Liver (tissue), 9 donors: ENCODE data around the gene DMAC1. TPM values are rescaled to one million over a fixed set of nuclear protein-coding genes. Genes with fewer than 3 reads are reported as not detected.

Source experiments
- DNase-seq: peaks from one replicate; pipeline ENCODE4 v3.0.0-alpha.2; 2017; ENCODE audit warnings: low spot score
- H3K27ac ChIP-seq, 2 donors: one replicate each; pipeline ENCODE4 v1.7.0; 2013; ENCODE audit warnings: inconsistent platforms in 2 of 2, low read length in 2 of 2, control low read depth in 1 of 2, low read depth in 1 of 2, mild to moderate bottlenecking in 1 of 2
- H3K27me3 ChIP-seq, 4 donors: one replicate each; pipeline versions ENCODE4 v1.6.1 to v1.7.0; 2013; ENCODE audit warnings: low read length in 3 of 4, inconsistent platforms in 1 of 4, mild to moderate bottlenecking in 1 of 4, moderate library complexity in 1 of 4; ENCODE audit not compliant: control insufficient read depth in 4 of 4, insufficient read depth in 4 of 4
- H3K36me3 ChIP-seq, 4 donors: one replicate each; pipeline versions ENCODE4 v1.6.1 to v1.7.0; 2013; ENCODE audit warnings: low read length in 3 of 4, mild to moderate bottlenecking in 3 of 4, low read depth in 1 of 4, moderate library complexity in 1 of 4; ENCODE audit not compliant: control insufficient read depth in 4 of 4, insufficient read depth in 3 of 4
- H3K4me1 ChIP-seq, 4 donors: one replicate each; pipeline versions ENCODE4 v1.6.1 to v1.7.0; 2013; ENCODE audit warnings: low read length in 3 of 4, mild to moderate bottlenecking in 3 of 4, moderate library complexity in 1 of 4; ENCODE audit not compliant: control insufficient read depth in 4 of 4, insufficient read depth in 4 of 4
- H3K4me3 ChIP-seq, 3 donors: one replicate each; pipeline versions ENCODE4 v1.6.1 to v1.7.0; 2013; ENCODE audit warnings: low read length in 3 of 3, control low read depth in 1 of 3, low read depth in 1 of 3, mild to moderate bottlenecking in 1 of 3
- H3K9ac ChIP-seq, 2 donors: one replicate each; pipeline ENCODE4 v1.7.0; 2013; ENCODE audit warnings: low read length in 2 of 2, mild to moderate bottlenecking in 2 of 2, moderate library complexity in 2 of 2, control low read depth in 1 of 2, low read depth in 1 of 2
- H3K9me3 ChIP-seq, 4 donors: one replicate each; pipeline versions ENCODE4 v1.6.1 to v1.7.0; 2013; ENCODE audit warnings: low read length in 3 of 4; ENCODE audit not compliant: control insufficient read depth in 4 of 4
- EGR1 ChIP-seq, 2 donors: IDR thresholded peaks; 2 replicates each; pipeline ENCODE4 v1.6.1; 2016 to 2018; ENCODE audit warnings: antibody characterized with exemption in 2 of 2, low read depth in 2 of 2
- FOXA1 ChIP-seq: IDR thresholded peaks from 2 replicates; pipeline ENCODE4 v1.6.1; 2016; ENCODE audit warnings: antibody characterized with exemption
- FOXA2 ChIP-seq: IDR thresholded peaks from 2 replicates; pipeline ENCODE4 v1.6.1; 2016; ENCODE audit warnings: antibody characterized with exemption
- GABPA ChIP-seq, 2 donors: IDR thresholded peaks in 1 of 2; conservative IDR thresholded peaks in 1 of 2; 2 replicates each; pipeline ENCODE4 v1.6.1; 2016; ENCODE audit warnings: antibody characterized with exemption in 2 of 2, mild to moderate bottlenecking in 1 of 2, moderate library complexity in 1 of 2
- HNF4A ChIP-seq, 2 donors: conservative IDR thresholded peaks; 2 replicates each; pipeline ENCODE4 v1.6.1; 2016; ENCODE audit warnings: antibody characterized with exemption in 2 of 2, mild to moderate bottlenecking in 2 of 2
- HNF4G ChIP-seq: IDR thresholded peaks from 2 replicates; pipeline ENCODE4 v1.6.1; 2016; ENCODE audit warnings: antibody characterized with exemption
- JUND ChIP-seq, 2 donors: IDR thresholded peaks; 2 replicates each; pipeline ENCODE4 v1.6.1; 2016; ENCODE audit warnings: antibody characterized with exemption in 2 of 2
- NR2F2 ChIP-seq: IDR thresholded peaks from 2 replicates; pipeline ENCODE4 v1.6.1; 2016; ENCODE audit warnings: antibody characterized with exemption
- RAD21 ChIP-seq, 2 donors: IDR thresholded peaks; 2 replicates each; pipeline ENCODE4 v1.6.1; 2016; ENCODE audit warnings: antibody characterized with exemption in 2 of 2, mild to moderate bottlenecking in 2 of 2
- REST ChIP-seq: IDR thresholded peaks from 2 replicates; pipeline ENCODE4 v1.6.1; 2016; ENCODE audit warnings: antibody characterized with exemption, mild to moderate bottlenecking
- RXRA ChIP-seq, 2 donors: IDR thresholded peaks; 2 replicates each; pipeline ENCODE4 v1.6.1; 2017 to 2018; ENCODE audit warnings: antibody characterized with exemption in 2 of 2, mild to moderate bottlenecking in 1 of 2
- SP1 ChIP-seq: IDR thresholded peaks from 2 replicates; pipeline ENCODE4 v1.6.1; 2018; ENCODE audit warnings: antibody characterized with exemption, mild to moderate bottlenecking
- TAF1 ChIP-seq: conservative IDR thresholded peaks from 2 replicates; pipeline ENCODE4 v1.6.1; 2016; ENCODE audit warnings: antibody characterized with exemption, mild to moderate bottlenecking
- YY1 ChIP-seq: IDR thresholded peaks from 2 replicates; pipeline ENCODE4 v1.6.1; 2016; ENCODE audit warnings: antibody characterized with exemption, mild to moderate bottlenecking
- WGBS: extraction: QIAGEN DNeasy Blood & Tissue Kit; methylation state at CpG from one replicate; pipeline ENCODE4 v1.1.7; 2013; 5-methylcytosine and 5-hydroxymethylcytosine counted together
- polyA plus RNA-seq, 2 donors: library from polyadenylated mRNA; stranded (reverse) in 1 of 2; unstranded in 1 of 2; fragments of 200-250 nt in 1 of 2; fragments of >200 nt in 1 of 2; fragmentation: Nextera tagmentation in 1 of 2; extraction: Ambion mirVana in 1 of 2; gene quantifications; one replicate each; pipeline versions ENCODE4 v1.2.1 to v1.2.3, GENCODE V29; 2013 to 2015
- total RNA-seq, 2 donors: library from RNA; depleted of rRNA; stranded (reverse); fragments of >200 nt; gene quantifications; one replicate each; pipeline ENCODE4 v1.2.3, GENCODE V29; 2014
- TF ChIP-seq, protein P1 (sequence below): fragments of 150-350 bp; IDR thresholded peaks from 2 replicates; pipeline ENCODE4 v1.5.1; 2017; ENCODE audit warnings: improper control_type of control experiment, low read depth, low read length; ENCODE audit not compliant: missing input control
- TF ChIP-seq, protein P2 (sequence below): IDR thresholded peaks from 2 replicates; pipeline ENCODE4 v1.6.1; 2016; ENCODE audit warnings: antibody characterized with exemption
- TF ChIP-seq, protein P3 (sequence below): IDR thresholded peaks from 2 replicates; pipeline ENCODE4 v1.6.1; 2016; ENCODE audit warnings: antibody characterized with exemption
- donor health status: healthy.
- donor health status: healthy.
- donor health status: healthy.
- donor health status: healthy.
- donor health status: healthy.

Gene DMAC1
- total and polyA plus RNA-seq, 4 donors, result 4.4 to 53.0 (median 9.0) TPM

DNA sequence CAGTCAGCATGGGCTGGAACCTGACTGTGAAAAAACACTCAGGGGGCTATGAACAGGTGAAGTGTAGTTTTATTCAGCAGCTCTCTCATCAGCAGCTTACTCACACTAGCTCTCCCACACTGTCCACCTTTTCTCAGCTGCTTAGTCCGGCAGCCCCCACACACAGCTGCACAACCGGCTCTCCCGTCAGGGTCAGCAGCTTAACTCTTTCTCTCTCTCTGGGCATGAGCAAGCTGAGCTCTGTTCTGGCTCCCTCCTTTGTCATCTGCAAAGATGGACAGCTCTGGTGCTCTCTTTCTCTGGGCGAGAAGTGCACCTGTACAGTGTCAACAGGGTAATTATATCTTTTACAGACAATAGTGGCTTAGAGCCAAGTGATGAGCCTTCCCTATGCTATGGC, 8.2 kb downstream of the DMAC1 start:
- H3K4me3 ChIP-seq, result no peak overlapping the region
- no peak for DNase-seq
- peaks cover 0 to 16% (median 13%) of the 10 kb centered on the region in 4 donors for H3K36me3 ChIP-seq
- H3K4me1 ChIP-seq, result no peaks in the 10 kb centered on the region
- no peaks in the 10 kb centered on the region for H3K27me3 ChIP-seq
- H3K9ac ChIP-seq, result no peak overlapping the region
- TF ChIP-seq RAD21 (IDR thresholded peaks at IDR 0.05) (no peak), HNF4G (no peak), GABPA (IDR thresholded peaks at IDR 0.05 in 1 of 2, conservative IDR thresholded peaks at IDR 0.05 in 1 of 2) (no peak), YY1 (no peak), JUND (IDR thresholded peaks at IDR 0.05) (no peak), FOXA2 (no peak), FOXA1 (no peak)
- TF ChIP-seq, protein P1, sequence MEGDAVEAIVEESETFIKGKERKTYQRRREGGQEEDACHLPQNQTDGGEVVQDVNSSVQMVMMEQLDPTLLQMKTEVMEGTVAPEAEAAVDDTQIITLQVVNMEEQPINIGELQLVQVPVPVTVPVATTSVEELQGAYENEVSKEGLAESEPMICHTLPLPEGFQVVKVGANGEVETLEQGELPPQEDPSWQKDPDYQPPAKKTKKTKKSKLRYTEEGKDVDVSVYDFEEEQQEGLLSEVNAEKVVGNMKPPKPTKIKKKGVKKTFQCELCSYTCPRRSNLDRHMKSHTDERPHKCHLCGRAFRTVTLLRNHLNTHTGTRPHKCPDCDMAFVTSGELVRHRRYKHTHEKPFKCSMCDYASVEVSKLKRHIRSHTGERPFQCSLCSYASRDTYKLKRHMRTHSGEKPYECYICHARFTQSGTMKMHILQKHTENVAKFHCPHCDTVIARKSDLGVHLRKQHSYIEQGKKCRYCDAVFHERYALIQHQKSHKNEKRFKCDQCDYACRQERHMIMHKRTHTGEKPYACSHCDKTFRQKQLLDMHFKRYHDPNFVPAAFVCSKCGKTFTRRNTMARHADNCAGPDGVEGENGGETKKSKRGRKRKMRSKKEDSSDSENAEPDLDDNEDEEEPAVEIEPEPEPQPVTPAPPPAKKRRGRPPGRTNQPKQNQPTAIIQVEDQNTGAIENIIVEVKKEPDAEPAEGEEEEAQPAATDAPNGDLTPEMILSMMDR, result no peak
- no peaks in the 10 kb centered on the region for H3K9me3 ChIP-seq
- 89% methylated on average over 4 of the region's 4 CpGs for whole genome bisulfite sequencing
- H3K27ac ChIP-seq, result no peak overlapping the region

- peaks cover 0 to 14% (median 9%) of the 10 kb centered on the region in 4 donors for H3K36me3 ChIP-seq
- no peaks in the 10 kb centered on the region for H3K4me1 ChIP-seq
- WGBS, result 96% methylated on average over 6 of the region's 6 CpGs
- no peak for TF ChIP-seq NR2F2
- TF ChIP-seq RAD21 (IDR thresholded peaks at IDR 0.05), result no peak
- TF ChIP-seq YY1, result no peak
- TF ChIP-seq JUND (IDR thresholded peaks at IDR 0.05), result no peak
- TF ChIP-seq FOXA2, result no peak
- no peaks in the 10 kb centered on the region for H3K9me3 ChIP-seq
- no peak overlapping the region for H3K27ac ChIP-seq
- no peak overlapping the region for H3K9ac ChIP-seq
- H3K4me3 ChIP-seq, result no peak overlapping the region
- no peaks in the 10 kb centered on the region for H3K27me3 ChIP-seq
- no peak for DNase-seq
These were observed 8.8 kb downstream of the DMAC1 start for GRCh38 chr9:7790819-7791182.

- H3K9ac ChIP-seq, result no peak overlapping the region
- H3K27me3 ChIP-seq, result no peaks in the 10 kb centered on the region
- TF ChIP-seq FOXA1 (no peak), NR2F2 (no peak), HNF4A (conservative IDR thresholded peaks at IDR 0.05) (no peak), JUND (IDR thresholded peaks at IDR 0.05) (no peak), RXRA (IDR thresholded peaks at IDR 0.05) (no peak), REST (no peak), HNF4G (no peak), YY1 (no peak), SP1 (no peak), EGR1 (IDR thresholded peaks at IDR 0.05; ENCODE audit: low read depth in 2 of 2) (no peak), TAF1 (no peak), FOXA2 (no peak), RAD21 (IDR thresholded peaks at IDR 0.05) (no peak), GABPA (IDR thresholded peaks at IDR 0.05 in 1 of 2, conservative IDR thresholded peaks at IDR 0.05 in 1 of 2) (no peak)
- TF ChIP-seq, protein P2, sequence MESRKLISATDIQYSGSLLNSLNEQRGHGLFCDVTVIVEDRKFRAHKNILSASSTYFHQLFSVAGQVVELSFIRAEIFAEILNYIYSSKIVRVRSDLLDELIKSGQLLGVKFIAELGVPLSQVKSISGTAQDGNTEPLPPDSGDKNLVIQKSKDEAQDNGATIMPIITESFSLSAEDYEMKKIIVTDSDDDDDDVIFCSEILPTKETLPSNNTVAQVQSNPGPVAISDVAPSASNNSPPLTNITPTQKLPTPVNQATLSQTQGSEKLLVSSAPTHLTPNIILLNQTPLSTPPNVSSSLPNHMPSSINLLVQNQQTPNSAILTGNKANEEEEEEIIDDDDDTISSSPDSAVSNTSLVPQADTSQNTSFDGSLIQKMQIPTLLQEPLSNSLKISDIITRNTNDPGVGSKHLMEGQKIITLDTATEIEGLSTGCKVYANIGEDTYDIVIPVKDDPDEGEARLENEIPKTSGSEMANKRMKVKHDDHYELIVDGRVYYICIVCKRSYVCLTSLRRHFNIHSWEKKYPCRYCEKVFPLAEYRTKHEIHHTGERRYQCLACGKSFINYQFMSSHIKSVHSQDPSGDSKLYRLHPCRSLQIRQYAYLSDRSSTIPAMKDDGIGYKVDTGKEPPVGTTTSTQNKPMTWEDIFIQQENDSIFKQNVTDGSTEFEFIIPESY, result no peak
- TF ChIP-seq, protein P3, sequence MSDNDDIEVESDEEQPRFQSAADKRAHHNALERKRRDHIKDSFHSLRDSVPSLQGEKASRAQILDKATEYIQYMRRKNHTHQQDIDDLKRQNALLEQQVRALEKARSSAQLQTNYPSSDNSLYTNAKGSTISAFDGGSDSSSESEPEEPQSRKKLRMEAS, result no peak
- TF ChIP-seq, protein P1, result no peak
- 73% methylated on average over 12 of the region's 12 CpGs for WGBS
- H3K9me3 ChIP-seq, result no peaks in the 10 kb centered on the region
- peaks cover 0 to 9% (median 5%) of the 10 kb centered on the region in 4 donors for H3K36me3 ChIP-seq
- H3K4me3 ChIP-seq, result no peak overlapping the region
- H3K27ac ChIP-seq, result no peak overlapping the region
- no peaks in the 10 kb centered on the region for H3K4me1 ChIP-seq
- no peak for DNase-seq
These were observed 9.4 kb downstream of the DMAC1 start for GRCh38 chr9:7790022-7790818.
